Upper lobe of left lung (tissue), 6 donors: Measurements from ENCODE around the gene SIGLEC1. TPM values are rescaled to one million over a fixed set of nuclear protein-coding genes. Genes with fewer than 3 reads are reported as not detected.

Experiments used
- ATAC-seq, 2 donors: fragments of 200-7000 bp; cut with Tn5 transposase; one replicate each; pipeline ENCODE4 v1.9.1; 2022; ENCODE audit warnings: mild to moderate bottlenecking in 2 of 2, moderate library complexity in 2 of 2; ENCODE audit not compliant: low FRiP score in 2 of 2
- DNase-seq, 2 donors: peaks; one replicate each; pipeline ENCODE4 v3.0.0-alpha.2; 2019 to 2020
- H3K27ac ChIP-seq, 4 donors: fragments of 200-600 bp; sonication (generic); one replicate each; pipeline ENCODE4 v1.5.1; 2016 to 2019
- H3K27me3 ChIP-seq, 4 donors: fragments of 200-600 bp; sonication (generic); one replicate each; pipeline ENCODE4 v1.5.1; 2017 to 2019
- H3K36me3 ChIP-seq, 4 donors: fragments of 200-600 bp; sonication (generic); one replicate each; pipeline ENCODE4 v1.5.1; 2016 to 2019
- H3K4me1 ChIP-seq, 4 donors: fragments of 200-600 bp; sonication (generic); one replicate each; pipeline ENCODE4 v1.5.1; 2018 to 2019
- H3K4me3 ChIP-seq, 4 donors: fragments of 200-600 bp; sonication (generic); one replicate each; pipeline ENCODE4 v1.5.1; 2017 to 2019; ENCODE audit warnings: mild to moderate bottlenecking in 2 of 4, moderate library complexity in 1 of 4
- H3K9me3 ChIP-seq, 4 donors: fragments of 200-600 bp; sonication (generic); one replicate each; pipeline ENCODE4 v1.5.1; 2018 to 2019
- EP300 ChIP-seq, 4 donors: sonication (generic); formaldehyde crosslinking; IDR thresholded peaks; one replicate each; pipeline ENCODE4 v1.5.1; 2017; ENCODE audit warnings: antibody characterized with exemption in 4 of 4, control low read depth in 2 of 4
- POLR2A ChIP-seq, 4 donors: fragments of 450-650 bp; IDR thresholded peaks; one replicate each; pipeline ENCODE4 v1.5.1; 2016 to 2017; ENCODE audit warnings: antibody characterized with exemption in 4 of 4, mild to moderate bottlenecking in 2 of 4
- POLR2AphosphoS5 ChIP-seq, 2 donors: sonication (generic); formaldehyde crosslinking; IDR thresholded peaks; one replicate each; pipeline ENCODE4 v1.5.1; 2017; ENCODE audit warnings: antibody characterized with exemption in 2 of 2
- WGBS, 2 donors: methylation state at CpG; one replicate each; pipeline ENCODE4 v1.1.5; 2017 to 2018; 5-methylcytosine and 5-hydroxymethylcytosine counted together
- total RNA-seq, 6 donors: library from RNA; depleted of rRNA in 4 of 6; stranded (reverse); fragments of >200 nt in 4 of 6; gene quantifications; one replicate each; pipeline versions ENCODE4 v1.1.0 to v1.2.1, GENCODE V29; 2016 to 2021
- TF ChIP-seq, protein P1 (sequence below), 6 experiments: fragments of 450-650 bp in 4 of 6; fragments of 200-600 bp in 2 of 6; sonication (generic) in 2 of 6; IDR thresholded peaks; one replicate each; pipeline ENCODE4 v1.5.1; 2016 to 2019; ENCODE audit warnings: antibody characterized with exemption in 6 of 6
- donor health status: DM: no; HTN: no; CAD: no; lungs with moderate emphysema.
- donor health status: DM: no; HTN: yes; CAD: no; lungs with severe emphysema.

The SIGLEC1 gene
- total RNA-seq, 6 donors from 2014 or later = 14.4 to 69.9 (median 60.7) TPM

DNA sequence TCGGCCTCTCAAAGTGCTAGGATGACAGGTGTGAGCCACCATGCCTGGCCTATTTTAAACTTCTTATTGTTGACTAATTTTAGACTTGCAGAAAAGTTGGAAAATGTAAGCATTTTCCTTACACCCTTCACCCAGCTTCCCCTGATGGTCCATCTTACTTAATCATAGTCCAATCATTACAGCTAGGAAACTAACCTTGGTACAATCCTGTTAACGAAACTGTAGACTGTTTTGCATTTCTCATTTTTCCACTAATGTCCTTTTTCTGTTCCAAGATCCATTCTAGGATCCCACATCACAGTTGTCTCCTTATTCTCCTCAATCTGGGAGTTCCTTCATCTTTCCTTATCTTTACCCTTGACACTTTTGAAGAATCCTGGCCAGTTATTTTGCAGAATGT is 48.5 kb downstream of the SIGLEC1 start:
- Histone ChIP-seq H3K36me3 (no peaks in the 10 kb centered on the region), H3K4me1 (peaks cover 0 to 14% (median 5%) of the 10 kb centered on the region in 4 donors), H3K27me3 (peaks cover 0 to 26% (median 15%) of the 10 kb centered on the region in 4 donors), H3K27ac (no peak overlapping the region), H3K9me3 (no peaks in the 10 kb centered on the region), H3K4me3 (no peak overlapping the region)
- 69 to 76% methylated on average over 2 of the region's 2 CpGs for WGBS, 2 donors
- TF ChIP-seq, protein P1, sequence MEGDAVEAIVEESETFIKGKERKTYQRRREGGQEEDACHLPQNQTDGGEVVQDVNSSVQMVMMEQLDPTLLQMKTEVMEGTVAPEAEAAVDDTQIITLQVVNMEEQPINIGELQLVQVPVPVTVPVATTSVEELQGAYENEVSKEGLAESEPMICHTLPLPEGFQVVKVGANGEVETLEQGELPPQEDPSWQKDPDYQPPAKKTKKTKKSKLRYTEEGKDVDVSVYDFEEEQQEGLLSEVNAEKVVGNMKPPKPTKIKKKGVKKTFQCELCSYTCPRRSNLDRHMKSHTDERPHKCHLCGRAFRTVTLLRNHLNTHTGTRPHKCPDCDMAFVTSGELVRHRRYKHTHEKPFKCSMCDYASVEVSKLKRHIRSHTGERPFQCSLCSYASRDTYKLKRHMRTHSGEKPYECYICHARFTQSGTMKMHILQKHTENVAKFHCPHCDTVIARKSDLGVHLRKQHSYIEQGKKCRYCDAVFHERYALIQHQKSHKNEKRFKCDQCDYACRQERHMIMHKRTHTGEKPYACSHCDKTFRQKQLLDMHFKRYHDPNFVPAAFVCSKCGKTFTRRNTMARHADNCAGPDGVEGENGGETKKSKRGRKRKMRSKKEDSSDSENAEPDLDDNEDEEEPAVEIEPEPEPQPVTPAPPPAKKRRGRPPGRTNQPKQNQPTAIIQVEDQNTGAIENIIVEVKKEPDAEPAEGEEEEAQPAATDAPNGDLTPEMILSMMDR (IDR thresholded peaks at IDR 0.05) = no peak
- no peak for TF ChIP-seq EP300 (IDR thresholded peaks at IDR 0.05)
- TF ChIP-seq POLR2AphosphoS5 (IDR thresholded peaks at IDR 0.05) = no peak
- no peak for TF ChIP-seq POLR2A (IDR thresholded peaks at IDR 0.05)
- no peak for DNase-seq
- ATAC-seq = no peak

DNA sequence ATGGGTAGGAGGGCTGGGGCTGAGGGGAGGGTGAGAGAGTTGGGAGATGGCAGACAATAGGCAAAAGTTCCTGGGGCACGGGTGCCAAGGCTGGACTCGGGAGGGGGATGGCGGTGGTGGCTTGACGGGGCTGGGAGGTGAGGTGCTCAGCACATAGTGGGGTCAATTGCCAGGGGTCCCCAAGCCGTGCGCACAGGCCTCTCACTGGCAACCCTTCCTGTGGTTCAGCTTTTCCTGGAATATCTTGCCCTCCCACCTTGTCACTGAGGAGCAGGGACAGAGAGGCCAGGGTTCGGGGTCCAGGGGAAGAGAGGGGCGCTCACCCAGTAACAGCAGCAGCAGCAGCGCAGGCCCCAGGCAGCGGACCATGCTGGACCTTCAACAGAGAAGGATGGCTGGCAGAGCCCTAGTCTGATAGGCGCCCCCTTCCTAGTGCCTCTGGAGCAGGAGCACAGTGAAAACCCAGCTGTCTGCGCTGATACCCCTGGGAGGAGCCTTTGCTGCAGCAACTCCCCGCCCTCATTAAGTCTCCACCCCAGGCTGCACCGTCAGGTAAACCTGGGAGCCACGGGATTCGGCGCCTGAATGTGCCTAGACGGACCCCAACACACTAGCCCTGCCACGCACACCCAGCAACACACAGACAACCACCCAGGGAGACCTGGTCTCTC is 49.2 kb downstream of the SIGLEC1 start, which contains the start of gene GFRA4:
Gene GFRA4, minus strand, starts transcription at position 369 of the 671 bp plus-strand sequence. Its CDS starts 0 bp downstream, at position 369.
- H3K4me1 ChIP-seq = peaks cover 0 to 14% (median 5%) of the 10 kb centered on the region in 4 donors
- H3K4me3 ChIP-seq = no peak within 1 kb of the TSS
- peaks cover 0 to 26% (median 15%) of the 10 kb centered on the region in 4 donors for H3K27me3 ChIP-seq
- no peaks in the 10 kb centered on the region for H3K9me3 ChIP-seq
- TF ChIP-seq POLR2AphosphoS5 (IDR thresholded peaks at IDR 0.05) (no peak), EP300 (IDR thresholded peaks at IDR 0.05) (no peak), POLR2A (IDR thresholded peaks at IDR 0.05) (no peak)
- TF ChIP-seq, protein P1 (IDR thresholded peaks at IDR 0.05) = no peak
- 58 to 63% methylated on average over 18 of the region's 19 CpGs for WGBS, 2 donors
- no peaks in the 10 kb centered on the region for H3K36me3 ChIP-seq
- no peak for DNase-seq
- no peak within 1 kb of the TSS for H3K27ac ChIP-seq
- ATAC-seq = no peak

Other genes starting within 250 kb of the SIGLEC1 start
- gene ATRN, start 241.6 kb downstream of the SIGLEC1 start, total RNA-seq = 10 to 100 TPM; 13.6 to 39.5 (median 27.0) TPM
- not detected for gene GFRA4, start 49.2 kb downstream of the SIGLEC1 start, total RNA-seq
- 10 to 100 TPM in 3 of 6 donors, 1 to 10 TPM in 3; 2.3 to 26.2 (median 10.5) TPM for gene ADAM33, start 30.6 kb downstream of the SIGLEC1 start, total RNA-seq
- gene HSPA12B, start 20.1 kb upstream of the SIGLEC1 start, total RNA-seq = 10 to 100 TPM; 18.4 to 53.7 (median 21.5) TPM
- gene ADISSP, start 55.2 kb upstream of the SIGLEC1 start, total RNA-seq = 10 to 100 TPM in 5 of 6 donors, 1 to 10 TPM in 1; 6.7 to 41.9 (median 39.1) TPM
- 10 to 100 TPM in 1 of 6 donors, 1 to 10 TPM in 4, under 1 TPM in 1; 0.34 to 15.1 (median 5.4) TPM for gene SPEF1, start 68.8 kb upstream of the SIGLEC1 start, total RNA-seq
- gene CENPB, start 74.1 kb upstream of the SIGLEC1 start, total RNA-seq = 100 to 1,000 TPM in 2 of 6 donors, 10 to 100 TPM in 4; 56.6 to 125 (median 89.7) TPM
- gene CDC25B, start 83.7 kb upstream of the SIGLEC1 start, total RNA-seq = 100 to 1,000 TPM in 3 of 6 donors, 10 to 100 TPM in 3; 45.5 to 151 (median 99.1) TPM
- gene AP5S1, start 107.9 kb upstream of the SIGLEC1 start, total RNA-seq = 10 to 100 TPM in 5 of 6 donors, 1 to 10 TPM in 1; 9.4 to 20.8 (median 14.7) TPM
- 10 to 100 TPM; 31.0 to 54.5 (median 39.9) TPM for gene MAVS, start 134.2 kb upstream of the SIGLEC1 start, total RNA-seq
- 10 to 100 TPM; 34.3 to 58.7 (median 50.4) TPM for gene PANK2, start 176.8 kb upstream of the SIGLEC1 start, total RNA-seq